ENCODE measurements around the gene PTPN14. TPM values are rescaled to one million over a fixed set of nuclear protein-coding genes. Genes with fewer than 3 reads are reported as not detected.

The PTPN14 gene
- total and polyA plus RNA-seq, 2 of the 8 experiments (the other 6 are each of a cell fraction or from before 2014, with no cell fraction given): 14.4 to 93.6 TPM

- TF ChIP-seq, protein P1, sequence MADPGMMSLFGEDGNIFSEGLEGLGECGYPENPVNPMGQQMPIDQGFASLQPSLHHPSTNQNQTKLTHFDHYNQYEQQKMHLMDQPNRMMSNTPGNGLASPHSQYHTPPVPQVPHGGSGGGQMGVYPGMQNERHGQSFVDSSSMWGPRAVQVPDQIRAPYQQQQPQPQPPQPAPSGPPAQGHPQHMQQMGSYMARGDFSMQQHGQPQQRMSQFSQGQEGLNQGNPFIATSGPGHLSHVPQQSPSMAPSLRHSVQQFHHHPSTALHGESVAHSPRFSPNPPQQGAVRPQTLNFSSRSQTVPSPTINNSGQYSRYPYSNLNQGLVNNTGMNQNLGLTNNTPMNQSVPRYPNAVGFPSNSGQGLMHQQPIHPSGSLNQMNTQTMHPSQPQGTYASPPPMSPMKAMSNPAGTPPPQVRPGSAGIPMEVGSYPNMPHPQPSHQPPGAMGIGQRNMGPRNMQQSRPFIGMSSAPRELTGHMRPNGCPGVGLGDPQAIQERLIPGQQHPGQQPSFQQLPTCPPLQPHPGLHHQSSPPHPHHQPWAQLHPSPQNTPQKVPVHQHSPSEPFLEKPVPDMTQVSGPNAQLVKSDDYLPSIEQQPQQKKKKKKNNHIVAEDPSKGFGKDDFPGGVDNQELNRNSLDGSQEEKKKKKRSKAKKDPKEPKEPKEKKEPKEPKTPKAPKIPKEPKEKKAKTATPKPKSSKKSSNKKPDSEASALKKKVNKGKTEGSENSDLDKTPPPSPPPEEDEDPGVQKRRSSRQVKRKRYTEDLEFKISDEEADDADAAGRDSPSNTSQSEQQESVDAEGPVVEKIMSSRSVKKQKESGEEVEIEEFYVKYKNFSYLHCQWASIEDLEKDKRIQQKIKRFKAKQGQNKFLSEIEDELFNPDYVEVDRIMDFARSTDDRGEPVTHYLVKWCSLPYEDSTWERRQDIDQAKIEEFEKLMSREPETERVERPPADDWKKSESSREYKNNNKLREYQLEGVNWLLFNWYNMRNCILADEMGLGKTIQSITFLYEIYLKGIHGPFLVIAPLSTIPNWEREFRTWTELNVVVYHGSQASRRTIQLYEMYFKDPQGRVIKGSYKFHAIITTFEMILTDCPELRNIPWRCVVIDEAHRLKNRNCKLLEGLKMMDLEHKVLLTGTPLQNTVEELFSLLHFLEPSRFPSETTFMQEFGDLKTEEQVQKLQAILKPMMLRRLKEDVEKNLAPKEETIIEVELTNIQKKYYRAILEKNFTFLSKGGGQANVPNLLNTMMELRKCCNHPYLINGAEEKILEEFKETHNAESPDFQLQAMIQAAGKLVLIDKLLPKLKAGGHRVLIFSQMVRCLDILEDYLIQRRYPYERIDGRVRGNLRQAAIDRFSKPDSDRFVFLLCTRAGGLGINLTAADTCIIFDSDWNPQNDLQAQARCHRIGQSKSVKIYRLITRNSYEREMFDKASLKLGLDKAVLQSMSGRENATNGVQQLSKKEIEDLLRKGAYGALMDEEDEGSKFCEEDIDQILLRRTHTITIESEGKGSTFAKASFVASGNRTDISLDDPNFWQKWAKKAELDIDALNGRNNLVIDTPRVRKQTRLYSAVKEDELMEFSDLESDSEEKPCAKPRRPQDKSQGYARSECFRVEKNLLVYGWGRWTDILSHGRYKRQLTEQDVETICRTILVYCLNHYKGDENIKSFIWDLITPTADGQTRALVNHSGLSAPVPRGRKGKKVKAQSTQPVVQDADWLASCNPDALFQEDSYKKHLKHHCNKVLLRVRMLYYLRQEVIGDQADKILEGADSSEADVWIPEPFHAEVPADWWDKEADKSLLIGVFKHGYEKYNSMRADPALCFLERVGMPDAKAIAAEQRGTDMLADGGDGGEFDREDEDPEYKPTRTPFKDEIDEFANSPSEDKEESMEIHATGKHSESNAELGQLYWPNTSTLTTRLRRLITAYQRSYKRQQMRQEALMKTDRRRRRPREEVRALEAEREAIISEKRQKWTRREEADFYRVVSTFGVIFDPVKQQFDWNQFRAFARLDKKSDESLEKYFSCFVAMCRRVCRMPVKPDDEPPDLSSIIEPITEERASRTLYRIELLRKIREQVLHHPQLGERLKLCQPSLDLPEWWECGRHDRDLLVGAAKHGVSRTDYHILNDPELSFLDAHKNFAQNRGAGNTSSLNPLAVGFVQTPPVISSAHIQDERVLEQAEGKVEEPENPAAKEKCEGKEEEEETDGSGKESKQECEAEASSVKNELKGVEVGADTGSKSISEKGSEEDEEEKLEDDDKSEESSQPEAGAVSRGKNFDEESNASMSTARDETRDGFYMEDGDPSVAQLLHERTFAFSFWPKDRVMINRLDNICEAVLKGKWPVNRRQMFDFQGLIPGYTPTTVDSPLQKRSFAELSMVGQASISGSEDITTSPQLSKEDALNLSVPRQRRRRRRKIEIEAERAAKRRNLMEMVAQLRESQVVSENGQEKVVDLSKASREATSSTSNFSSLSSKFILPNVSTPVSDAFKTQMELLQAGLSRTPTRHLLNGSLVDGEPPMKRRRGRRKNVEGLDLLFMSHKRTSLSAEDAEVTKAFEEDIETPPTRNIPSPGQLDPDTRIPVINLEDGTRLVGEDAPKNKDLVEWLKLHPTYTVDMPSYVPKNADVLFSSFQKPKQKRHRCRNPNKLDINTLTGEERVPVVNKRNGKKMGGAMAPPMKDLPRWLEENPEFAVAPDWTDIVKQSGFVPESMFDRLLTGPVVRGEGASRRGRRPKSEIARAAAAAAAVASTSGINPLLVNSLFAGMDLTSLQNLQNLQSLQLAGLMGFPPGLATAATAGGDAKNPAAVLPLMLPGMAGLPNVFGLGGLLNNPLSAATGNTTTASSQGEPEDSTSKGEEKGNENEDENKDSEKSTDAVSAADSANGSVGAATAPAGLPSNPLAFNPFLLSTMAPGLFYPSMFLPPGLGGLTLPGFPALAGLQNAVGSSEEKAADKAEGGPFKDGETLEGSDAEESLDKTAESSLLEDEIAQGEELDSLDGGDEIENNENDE (IDR thresholded peaks at IDR 0.05; ENCODE audit: insufficient replicate concordance, low read length): no peak
- TF ChIP-seq HDAC2 (IDR thresholded peaks at IDR 0.05; ENCODE audit: borderline replicate concordance in 1 of 2, low read depth in 2 of 2, low read length in 2 of 2): no peak
- no peak for TF ChIP-seq NANOG (IDR thresholded peaks at IDR 0.05; ENCODE audit: insufficient read depth, low read depth, low read length, poor library complexity, severe bottlenecking)
- TF ChIP-seq POLR2AphosphoS5 (IDR thresholded peaks at IDR 0.05; ENCODE audit: low read depth, low read length): no peak
- no peak for TF ChIP-seq NRF1 (IDR thresholded peaks at IDR 0.05; ENCODE audit: low read depth, low read length)
- TF ChIP-seq TAF1 (IDR thresholded peaks at IDR 0.05; ENCODE audit: low read depth, low read length): no peak
Observed at GRCh38 chr1:214403431-214403830, 148.0 kb downstream of the PTPN14 start (continued).
